GM21515 (cell line): ENCODE measurements around the gene FKBP1C.
"Not testable (repeated sequence)": the region's sequence is repeated elsewhere in the genome, so short reads cannot be mapped to it uniquely, and the experiment has no call there.

Experiments used
- ATAC-seq: cut with Tn5 transposase; IDR thresholded peaks from one replicate; pipeline ENCODE4 v1.9.1; 2021; ENCODE audit not compliant: unreplicated experiment

The FKBP1C gene

GRCh38 chr6:63211343-63211742 is at the start of gene FKBP1C:
TSS of gene FKBP1C (plus strand) at chr6:63211469.
- not testable (repeated sequence) for ATAC-seq

- not testable (repeated sequence) for ATAC-seq
Measured at GRCh38 chr6:63164047-63164803, 47.0 kb upstream of the FKBP1C start.

GRCh38 chr6:63174173-63174572 is 37.1 kb upstream of the FKBP1C start:
- no peak for ATAC-seq

- no peak for ATAC-seq
Measured at GRCh38 chr6:63176181-63176580, 35.1 kb upstream of the FKBP1C start.

DNA sequence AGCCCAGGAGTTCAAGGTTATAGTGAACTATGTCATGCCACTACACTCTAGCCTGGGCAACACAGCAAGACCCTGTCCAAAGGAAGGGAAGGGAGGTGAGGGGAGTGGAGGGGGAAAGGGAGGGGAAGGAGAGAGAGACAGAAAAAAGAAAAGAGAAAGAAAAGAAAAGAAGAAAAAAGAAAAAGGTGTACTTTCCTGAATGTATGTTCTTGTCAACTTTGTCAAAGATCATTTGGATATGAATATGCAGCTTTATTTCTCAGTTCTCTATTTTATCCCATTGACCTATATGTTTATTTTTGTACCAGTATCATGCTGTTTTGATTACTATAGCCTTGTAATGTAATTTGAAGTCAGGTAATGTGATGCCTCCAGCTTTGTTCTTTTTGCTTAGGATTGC is 30.9 kb upstream of the FKBP1C start:
- no peak for ATAC-seq

DNA sequence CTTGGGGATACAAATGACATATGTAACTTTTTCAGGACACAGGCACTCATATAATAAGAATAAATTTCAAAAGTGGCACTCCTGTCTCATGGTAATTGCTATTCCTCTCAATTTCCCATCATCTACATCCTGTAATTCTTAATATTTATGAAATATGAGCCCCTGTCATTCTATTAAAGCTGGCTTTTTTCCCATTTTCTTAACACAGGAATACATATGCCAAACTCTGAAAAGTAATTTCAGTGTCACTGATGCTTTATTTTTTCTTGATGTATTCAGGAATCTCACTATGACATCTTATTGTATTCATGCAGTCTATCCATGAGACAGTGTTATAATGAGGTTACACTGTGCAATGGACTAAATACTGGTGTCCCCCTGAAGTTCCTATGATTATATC is 24.3 kb upstream of the FKBP1C start:
- no peak for ATAC-seq

- no peak for ATAC-seq
Measured at GRCh38 chr6:63188828-63189227, 22.4 kb upstream of the FKBP1C start.

- ATAC-seq, result no peak
Measured at GRCh38 chr6:63193324-63193723, 17.9 kb upstream of the FKBP1C start.

DNA sequence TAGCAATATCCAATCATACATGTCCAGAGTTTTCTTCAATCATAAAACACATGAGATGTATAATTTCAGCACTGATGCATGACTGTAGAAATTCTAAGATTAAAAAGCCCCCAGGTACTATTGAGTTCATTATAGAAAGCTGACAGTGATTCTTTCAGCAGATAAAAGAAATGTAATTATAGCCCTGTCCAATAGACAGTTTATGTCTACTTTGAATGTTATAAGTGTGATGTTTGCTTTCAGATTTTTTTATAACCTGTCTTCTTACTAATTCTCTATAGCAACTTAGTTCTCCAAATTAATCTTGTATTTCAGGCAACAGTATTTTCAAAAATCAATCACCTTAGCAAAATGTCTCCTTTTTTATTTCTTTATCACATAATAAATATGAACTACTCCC is 13.5 kb upstream of the FKBP1C start:
- no peak for ATAC-seq

DNA sequence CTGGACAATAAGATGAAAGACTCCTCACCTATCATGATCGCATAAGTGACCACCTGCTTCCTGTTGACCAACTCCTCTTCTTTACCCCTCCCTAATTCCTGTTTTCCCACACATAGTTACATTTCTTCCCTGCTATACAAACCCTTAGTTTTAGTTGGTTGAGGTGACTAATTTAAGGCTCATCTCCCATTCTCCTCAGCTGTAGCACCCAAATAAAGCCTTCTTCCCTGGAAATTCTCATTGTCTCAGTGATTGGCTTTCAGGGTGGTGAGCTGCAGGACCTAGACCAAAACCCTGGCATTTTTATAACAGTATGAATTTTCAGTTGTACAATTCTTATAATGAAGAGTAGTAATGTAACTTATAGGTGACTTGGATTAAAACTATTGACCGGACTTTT is 2.1 kb downstream of the FKBP1C start:
- no peak for ATAC-seq

DNA sequence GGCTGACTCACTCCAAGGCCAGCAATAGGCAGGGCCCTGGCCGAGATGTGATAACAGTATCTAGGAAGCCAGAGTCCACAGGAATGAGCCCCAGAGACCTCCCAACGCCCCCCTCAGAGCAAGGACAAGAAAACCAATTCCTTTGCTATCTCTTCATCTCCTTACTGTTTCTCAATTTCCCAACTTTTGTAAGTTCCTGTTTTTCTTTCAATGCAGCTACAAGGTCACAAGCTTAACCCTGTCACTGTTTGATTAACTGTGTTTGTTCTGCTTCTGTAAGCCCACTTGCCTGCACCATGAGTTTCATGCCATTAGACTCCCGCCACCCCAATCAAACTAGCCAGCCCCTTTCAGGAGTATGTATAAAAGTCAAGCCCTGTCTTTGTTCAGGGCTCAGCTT is 3.5 kb downstream of the FKBP1C start:
- ATAC-seq, result no peak

GRCh38 chr6:63224179-63224578 is 12.9 kb downstream of the FKBP1C start:
- ATAC-seq, result no peak

DNA sequence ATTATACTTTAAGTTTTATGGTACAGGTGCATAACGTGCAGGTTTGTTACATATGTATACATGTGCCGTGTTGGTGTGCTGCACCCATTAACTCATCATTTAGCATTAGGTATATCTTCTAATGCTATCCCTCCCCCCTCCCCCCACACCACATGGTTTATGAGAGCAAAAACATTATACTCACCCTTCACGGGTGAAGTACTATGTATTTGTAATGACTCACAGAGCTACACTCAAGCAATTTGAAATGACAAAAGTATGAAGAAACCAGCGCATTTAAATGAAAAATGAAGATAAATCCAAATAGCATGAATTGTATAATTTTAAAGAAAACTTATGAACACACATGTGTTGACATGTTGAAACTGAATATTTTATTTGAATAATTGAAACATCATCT is 14.7 kb downstream of the FKBP1C start:
- not testable (repeated sequence) for ATAC-seq

DNA sequence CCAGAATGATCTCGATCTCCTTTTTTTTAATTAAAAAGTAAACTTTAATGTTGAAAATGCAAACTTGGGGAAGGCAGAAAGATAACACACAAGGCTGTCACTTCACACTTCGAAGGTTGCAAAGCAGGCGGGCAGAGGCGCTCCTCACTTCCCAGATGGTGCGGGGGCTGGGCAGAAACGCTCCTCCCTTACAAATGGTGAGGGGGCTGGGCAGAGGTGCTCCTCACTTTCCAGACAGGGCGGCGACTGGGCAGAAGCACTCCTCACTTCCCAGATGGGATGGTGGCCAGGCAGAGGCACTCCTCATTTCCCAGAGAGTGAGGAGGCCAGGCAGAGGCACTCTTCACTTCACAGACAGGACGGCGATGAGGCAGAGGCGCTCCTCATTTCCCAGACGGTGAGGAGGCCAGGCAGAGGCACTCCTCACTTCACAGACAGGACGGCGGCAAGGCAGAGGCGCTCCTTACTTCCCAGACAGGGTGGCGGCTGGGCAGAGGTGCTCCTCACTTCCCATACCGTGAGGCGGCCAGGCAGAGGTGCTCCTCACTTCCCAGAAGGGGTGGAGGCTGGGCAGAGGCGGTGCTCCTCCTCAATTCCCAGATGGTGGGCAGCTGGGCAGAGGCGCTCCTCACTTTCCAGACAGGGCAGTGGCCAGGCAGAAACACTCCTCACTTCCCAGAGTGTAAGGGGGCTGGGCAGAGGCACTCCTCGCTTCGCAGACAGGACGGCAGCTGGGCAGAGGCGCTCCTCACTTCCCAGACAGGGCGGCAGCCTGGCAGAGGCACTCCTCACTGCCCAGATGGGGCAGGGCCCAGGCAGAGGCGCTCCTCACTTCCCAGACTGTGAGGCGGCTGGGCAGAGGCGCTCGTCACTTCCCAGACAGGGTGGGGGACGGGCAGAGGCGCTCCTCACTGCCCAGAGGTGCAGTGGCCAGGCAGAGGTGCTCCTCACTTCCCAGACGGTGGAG is 16.9 kb downstream of the FKBP1C start:
- not testable (repeated sequence) for ATAC-seq

DNA sequence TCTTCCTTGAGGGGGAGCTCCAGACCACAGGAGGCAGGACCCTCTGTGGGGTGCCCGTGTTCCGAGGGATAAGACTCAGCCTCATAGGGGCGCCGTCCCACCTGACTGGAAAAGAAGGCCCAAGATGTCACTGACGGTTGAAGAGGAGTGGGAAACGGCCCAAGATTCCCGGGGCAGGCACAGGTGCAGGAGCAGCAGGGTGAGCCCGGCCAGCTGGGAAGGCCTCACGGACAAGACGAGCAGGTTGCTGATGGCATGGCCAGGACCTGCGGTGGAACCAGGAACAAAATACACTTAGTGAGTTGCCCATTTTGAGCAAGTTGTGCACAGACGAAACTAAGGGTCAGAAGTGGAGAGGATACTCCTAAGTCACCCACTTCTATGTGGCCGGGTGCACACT is 18.8 kb downstream of the FKBP1C start:
- not testable (repeated sequence) for ATAC-seq

GRCh38 chr6:63230511-63230910 is 19.2 kb downstream of the FKBP1C start:
- ATAC-seq, result not testable (repeated sequence)

DNA sequence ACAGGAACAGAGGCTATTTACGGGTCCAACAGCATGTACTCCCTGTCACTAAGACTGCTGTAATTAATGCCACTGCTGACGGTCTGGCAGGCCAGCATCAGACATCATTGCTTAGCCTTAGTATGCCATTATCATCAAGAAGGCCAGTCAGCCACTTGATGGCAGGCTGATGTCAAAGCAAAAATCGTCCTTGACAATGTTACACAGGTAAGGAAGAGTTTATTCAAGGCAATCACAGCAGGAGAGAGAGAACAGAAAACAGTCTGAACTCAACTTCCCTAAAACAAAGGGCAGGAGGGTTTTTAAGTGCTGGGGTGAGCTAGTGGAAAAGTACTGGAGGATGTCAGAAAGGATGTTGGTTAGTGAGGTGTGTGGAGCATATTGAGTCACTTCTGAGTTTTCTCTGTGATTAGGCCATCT is 25.1 kb downstream of the FKBP1C start:
- ATAC-seq, result no peak

GRCh38 chr6:63245420-63245819 is 34.2 kb downstream of the FKBP1C start:
- no peak for ATAC-seq

GRCh38 chr6:63245909-63246308 is 34.6 kb downstream of the FKBP1C start:
- no peak for ATAC-seq

DNA sequence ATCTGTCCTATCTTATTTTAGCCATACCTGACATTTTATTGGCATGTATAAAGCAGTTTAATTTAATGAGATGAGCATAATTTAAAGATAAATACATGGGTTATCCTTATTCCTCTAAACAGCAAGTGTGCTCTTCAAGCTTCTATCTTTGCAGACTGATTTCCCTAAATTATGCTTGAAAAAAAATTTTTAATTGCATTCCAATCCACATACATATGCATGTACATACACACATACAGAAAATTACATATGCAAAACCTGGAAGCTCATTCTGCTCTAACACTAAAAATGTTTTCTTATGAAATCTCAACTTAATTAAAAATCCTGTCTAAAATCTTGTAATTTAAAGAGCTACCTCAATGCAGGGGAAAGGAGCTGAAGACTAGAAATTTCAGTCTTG is 35.3 kb downstream of the FKBP1C start:
- ATAC-seq, result no peak

- ATAC-seq, result no peak
Measured at GRCh38 chr6:63249875-63250482, 38.7 kb downstream of the FKBP1C start.

GRCh38 chr6:63259153-63259552 is 47.9 kb downstream of the FKBP1C start:
- ATAC-seq, result no peak
